ENCODE measurements around the gene OPHN1.

Gene OPHN1

DNA sequence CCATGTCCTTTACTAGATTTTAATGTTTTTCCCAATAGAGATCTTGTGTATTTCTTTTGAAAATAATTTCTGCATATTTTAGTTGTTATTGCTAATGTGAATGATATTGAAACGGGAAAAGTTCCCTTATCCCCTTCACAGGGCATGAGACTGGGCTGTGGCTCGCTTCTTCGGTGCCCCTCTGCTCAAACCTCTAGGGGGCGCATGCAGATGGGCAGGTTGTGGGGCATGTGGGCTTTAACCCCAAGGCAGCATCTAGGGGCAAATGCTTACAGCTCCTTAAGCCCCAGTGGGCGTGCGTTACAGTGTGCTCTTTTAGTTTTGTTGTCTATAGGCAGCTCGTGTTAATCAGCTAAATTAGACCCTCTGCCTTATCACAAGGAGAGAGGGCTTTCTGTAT lies 194.7 kb downstream of the OPHN1 start:
- Histone ChIP-seq H3K9me3 (ENCODE audit: low read depth, low read length) (no peaks in the 10 kb centered on the region), H3K9ac (ENCODE audit: insufficient read length) (no peak overlapping the region), H3K4me3 (no peak overlapping the region), H3K36me3 (ENCODE audit: insufficient read depth, low read length) (no peaks in the 10 kb centered on the region), H3K27ac (no peak overlapping the region)
- TF ChIP-seq FOXP2 (optimal IDR thresholded peaks at IDR 0.05; ENCODE audit: control extremely low read depth, extremely low read length, insufficient read depth) (no peak), POLR2AphosphoS5 (IDR thresholded peaks at IDR 0.05; ENCODE audit: borderline replicate concordance, low read depth, low read length) (no peak), EZH2 (IDR thresholded peaks at IDR 0.05) (no peak)
- no peak for DNase-seq (ENCODE audit: low read depth, low spot score)

- H3K9ac ChIP-seq (ENCODE audit: insufficient read length): no peak overlapping the region
Observed at GRCh38 chrX:68234171-68234910, 199.0 kb downstream of the OPHN1 start.

DNA sequence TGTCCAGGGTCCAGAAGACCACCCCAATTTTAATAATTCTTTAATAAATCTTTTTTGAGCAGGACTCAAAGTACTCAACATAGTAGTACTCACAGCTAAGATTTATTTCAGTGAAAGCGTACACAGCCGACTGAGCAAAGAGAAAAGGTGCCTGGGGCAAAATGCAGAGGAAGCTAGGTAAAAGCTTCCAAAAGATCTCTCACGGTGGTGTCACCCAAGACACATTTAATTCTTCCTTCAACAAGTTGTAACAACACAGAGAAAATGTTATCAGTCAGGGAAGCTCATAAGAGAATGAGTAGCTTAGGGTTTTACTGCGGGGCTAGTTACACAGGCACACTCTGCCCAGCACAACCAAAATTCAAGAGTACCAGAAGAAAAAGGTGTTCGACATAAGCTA lies 201.1 kb downstream of the OPHN1 start:
- H3K27ac ChIP-seq: no peak overlapping the region
- H3K36me3 ChIP-seq (ENCODE audit: insufficient read depth, low read length): no peaks in the 10 kb centered on the region
- no peak for TF ChIP-seq EZH2 (IDR thresholded peaks at IDR 0.05)
- no peak for TF ChIP-seq FOXP2 (optimal IDR thresholded peaks at IDR 0.05; ENCODE audit: control extremely low read depth, extremely low read length, insufficient read depth)
- TF ChIP-seq POLR2AphosphoS5 (IDR thresholded peaks at IDR 0.05; ENCODE audit: borderline replicate concordance, low read depth, low read length): no peak
- no peaks in the 10 kb centered on the region for H3K9me3 ChIP-seq (ENCODE audit: low read depth, low read length)
- H3K4me3 ChIP-seq: no peak overlapping the region
- no peak overlapping the region for H3K9ac ChIP-seq (ENCODE audit: insufficient read length)
- no peak for DNase-seq (ENCODE audit: low read depth, low spot score)

More at GRCh38 chrX:68234171-68234910, 199.0 kb downstream of the OPHN1 start:
- Histone ChIP-seq H3K27ac (no peak overlapping the region), H3K36me3 (ENCODE audit: insufficient read depth, low read length) (no peaks in the 10 kb centered on the region), H3K4me3 (no peak overlapping the region), H3K9me3 (ENCODE audit: low read depth, low read length) (no peaks in the 10 kb centered on the region)
- DNase-seq (ENCODE audit: low read depth, low spot score): no peak
- TF ChIP-seq FOXP2 (optimal IDR thresholded peaks at IDR 0.05; ENCODE audit: control extremely low read depth, extremely low read length, insufficient read depth) (no peak), EZH2 (IDR thresholded peaks at IDR 0.05) (no peak), POLR2AphosphoS5 (IDR thresholded peaks at IDR 0.05; ENCODE audit: borderline replicate concordance, low read depth, low read length) (no peak)

GRCh38 chrX:68209008-68209407 lies 224.3 kb downstream of the OPHN1 start:
- DNase-seq (ENCODE audit: low read depth, low spot score): no peak
- Histone ChIP-seq H3K9me3 (ENCODE audit: low read depth, low read length) (no peaks in the 10 kb centered on the region), H3K4me3 (no peak overlapping the region), H3K9ac (ENCODE audit: insufficient read length) (no peak overlapping the region), H3K36me3 (ENCODE audit: insufficient read depth, low read length) (no peaks in the 10 kb centered on the region), H3K27ac (no peak overlapping the region)
- no peak for TF ChIP-seq EZH2 (IDR thresholded peaks at IDR 0.05)
- TF ChIP-seq FOXP2 (optimal IDR thresholded peaks at IDR 0.05; ENCODE audit: control extremely low read depth, extremely low read length, insufficient read depth): no peak
- no peak for TF ChIP-seq POLR2AphosphoS5 (IDR thresholded peaks at IDR 0.05; ENCODE audit: borderline replicate concordance, low read depth, low read length)

DNA sequence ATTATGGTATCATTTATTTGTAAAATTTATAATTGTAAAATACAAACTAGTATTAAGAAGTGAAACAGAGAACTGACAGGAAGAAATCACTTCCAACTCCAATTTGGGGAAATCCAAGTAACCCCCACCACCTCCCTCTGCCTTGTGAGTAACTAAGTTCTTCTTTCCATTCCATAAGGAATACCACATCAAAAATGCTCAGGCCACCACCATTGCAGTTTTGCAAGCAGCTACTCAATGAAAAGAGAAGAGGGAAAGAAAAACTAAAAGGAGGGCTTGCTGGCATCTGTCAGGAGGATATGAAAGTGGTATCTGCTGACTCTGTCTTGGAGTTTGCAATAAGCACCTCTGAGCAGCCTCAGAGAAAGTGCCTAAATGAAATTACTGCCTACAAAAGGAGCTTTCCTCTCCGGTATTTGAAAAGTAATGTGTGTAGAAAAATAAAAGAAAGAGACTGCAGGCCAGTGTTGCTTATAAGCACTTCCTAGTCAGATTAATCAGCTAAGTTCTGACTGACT lies 228.7 kb downstream of the OPHN1 start:
- no peaks in the 10 kb centered on the region for H3K36me3 ChIP-seq (ENCODE audit: insufficient read depth, low read length)
- TF ChIP-seq EZH2 (IDR thresholded peaks at IDR 0.05) (no peak), POLR2AphosphoS5 (IDR thresholded peaks at IDR 0.05; ENCODE audit: borderline replicate concordance, low read depth, low read length) (no peak)
- DNase-seq (ENCODE audit: low read depth, low spot score): no peak

DNA sequence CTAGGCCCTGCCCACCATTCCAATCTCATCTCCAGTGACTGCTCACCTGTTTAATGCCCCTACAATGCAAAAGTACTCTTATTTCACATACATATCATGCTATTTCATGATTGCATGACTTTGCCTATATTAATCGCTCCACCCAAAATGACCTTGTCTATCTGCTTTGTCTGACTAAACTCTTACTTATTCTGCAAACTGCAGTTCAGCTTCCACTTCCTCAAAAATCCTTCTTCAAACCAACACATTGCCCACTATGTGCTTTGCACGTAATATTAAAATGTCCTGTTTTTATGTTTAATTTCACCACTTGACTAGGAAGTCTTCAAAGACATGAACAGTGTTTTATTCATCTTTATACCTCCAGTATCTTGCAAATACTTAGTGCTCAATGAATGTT lies 229.6 kb downstream of the OPHN1 start:
- no peak for DNase-seq (ENCODE audit: low read depth, low spot score)
- H3K4me3 ChIP-seq: no peak overlapping the region
- TF ChIP-seq POLR2AphosphoS5 (IDR thresholded peaks at IDR 0.05; ENCODE audit: borderline replicate concordance, low read depth, low read length) (no peak), FOXP2 (optimal IDR thresholded peaks at IDR 0.05; ENCODE audit: control extremely low read depth, extremely low read length, insufficient read depth) (no peak), EZH2 (IDR thresholded peaks at IDR 0.05) (no peak)
- H3K36me3 ChIP-seq (ENCODE audit: insufficient read depth, low read length): no peaks in the 10 kb centered on the region
- H3K9me3 ChIP-seq (ENCODE audit: low read depth, low read length): no peaks in the 10 kb centered on the region
- H3K9ac ChIP-seq (ENCODE audit: insufficient read length): no peak overlapping the region
- H3K27ac ChIP-seq: no peak overlapping the region

More for the DNA sequence above, 228.7 kb downstream of the OPHN1 start:
- H3K9me3 ChIP-seq (ENCODE audit: low read depth, low read length): no peaks in the 10 kb centered on the region
- no peak overlapping the region for H3K9ac ChIP-seq (ENCODE audit: insufficient read length)
- no peak overlapping the region for H3K4me3 ChIP-seq
- no peak overlapping the region for H3K27ac ChIP-seq

DNA sequence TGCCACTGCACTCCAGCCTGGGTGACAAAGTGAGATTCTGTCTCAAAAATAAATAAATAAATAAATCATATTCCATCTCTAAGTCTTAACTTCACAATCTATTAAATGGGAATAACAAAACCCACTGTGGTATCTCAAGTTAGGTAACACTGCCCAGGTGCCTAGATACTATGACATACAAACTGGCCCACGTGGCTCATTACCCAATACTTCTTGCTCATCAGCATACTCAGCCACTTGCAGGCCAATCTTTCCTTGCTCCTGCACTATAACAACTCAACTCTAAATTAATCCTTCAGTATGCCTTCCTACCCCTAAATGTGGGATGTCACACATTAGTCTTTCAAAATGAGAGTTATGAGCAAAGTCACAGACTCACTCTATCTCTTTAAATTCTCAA lies 230.1 kb downstream of the OPHN1 start:
- Histone ChIP-seq H3K9ac (ENCODE audit: insufficient read length) (no peak overlapping the region), H3K9me3 (ENCODE audit: low read depth, low read length) (no peaks in the 10 kb centered on the region), H3K4me3 (no peak overlapping the region), H3K27ac (no peak overlapping the region), H3K36me3 (ENCODE audit: insufficient read depth, low read length) (no peaks in the 10 kb centered on the region)
- no peak for DNase-seq (ENCODE audit: low read depth, low spot score)
- TF ChIP-seq EZH2 (IDR thresholded peaks at IDR 0.05): no peak

- Histone ChIP-seq H3K9ac (ENCODE audit: insufficient read length) (no peak overlapping the region), H3K4me3 (no peak overlapping the region), H3K9me3 (ENCODE audit: low read depth, low read length) (no peaks in the 10 kb centered on the region), H3K36me3 (ENCODE audit: insufficient read depth, low read length) (no peaks in the 10 kb centered on the region), H3K27ac (no peak overlapping the region)
- no peak for DNase-seq (ENCODE audit: low read depth, low spot score)
- no peak for TF ChIP-seq FOXP2 (optimal IDR thresholded peaks at IDR 0.05; ENCODE audit: control extremely low read depth, extremely low read length, insufficient read depth)
- TF ChIP-seq EZH2 (IDR thresholded peaks at IDR 0.05): no peak
- TF ChIP-seq POLR2AphosphoS5 (IDR thresholded peaks at IDR 0.05; ENCODE audit: borderline replicate concordance, low read depth, low read length): no peak
Observed at GRCh38 chrX:68199062-68199848, 234.0 kb downstream of the OPHN1 start.
